Astrocyte of the cerebellum (primary cell): ENCODE data around the gene EML1.

ENCODE experiments used
- DNase-seq: peaks from one replicate; pipeline ENCODE4 v3.0.0-alpha.2; 2011; ENCODE audit warnings: low read depth
- H3K4me3 ChIP-seq: 2 replicates; pipeline ENCODE4 v1.5.1; 2011; ENCODE audit warnings: mild to moderate bottlenecking, low read depth, low read length, moderate library complexity
- in situ Hi-C: cut with HindIII; loops from 2 replicates; pipeline ENCODE4 v1.10.0; 2017; ENCODE audit warnings: low sequenced_read_pairs
- TF ChIP-seq, protein P1 (sequence below): IDR thresholded peaks from 2 replicates; pipeline ENCODE4 v1.5.1; 2012; ENCODE audit warnings: low read length, low read depth, moderate library complexity, mild to moderate bottlenecking; ENCODE audit errors: missing control alignments

The EML1 gene

DNA sequence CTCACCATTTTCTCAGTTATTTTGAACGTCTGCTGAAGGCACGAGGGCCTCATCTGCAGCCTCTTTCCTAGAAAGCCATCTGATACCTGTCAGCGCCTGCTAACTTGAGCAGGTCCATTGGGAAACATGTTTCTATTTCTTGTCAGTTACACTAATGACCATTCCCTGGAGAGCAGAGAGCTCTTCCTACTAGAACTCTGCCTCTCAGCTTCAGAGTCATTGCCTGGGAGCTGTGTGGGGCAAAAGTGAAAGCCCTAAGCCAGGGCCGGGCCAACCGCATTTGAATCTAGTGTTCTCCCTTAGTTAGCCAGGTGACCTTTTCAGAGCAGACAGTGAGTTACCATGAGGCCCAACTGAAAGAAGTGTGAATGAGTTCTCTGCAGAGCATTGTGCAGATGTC lies 135.8 kb downstream of the EML1 start:
- in situ Hi-C loops: no loop called here
- no peak for DNase-seq
- TF ChIP-seq, protein P1, sequence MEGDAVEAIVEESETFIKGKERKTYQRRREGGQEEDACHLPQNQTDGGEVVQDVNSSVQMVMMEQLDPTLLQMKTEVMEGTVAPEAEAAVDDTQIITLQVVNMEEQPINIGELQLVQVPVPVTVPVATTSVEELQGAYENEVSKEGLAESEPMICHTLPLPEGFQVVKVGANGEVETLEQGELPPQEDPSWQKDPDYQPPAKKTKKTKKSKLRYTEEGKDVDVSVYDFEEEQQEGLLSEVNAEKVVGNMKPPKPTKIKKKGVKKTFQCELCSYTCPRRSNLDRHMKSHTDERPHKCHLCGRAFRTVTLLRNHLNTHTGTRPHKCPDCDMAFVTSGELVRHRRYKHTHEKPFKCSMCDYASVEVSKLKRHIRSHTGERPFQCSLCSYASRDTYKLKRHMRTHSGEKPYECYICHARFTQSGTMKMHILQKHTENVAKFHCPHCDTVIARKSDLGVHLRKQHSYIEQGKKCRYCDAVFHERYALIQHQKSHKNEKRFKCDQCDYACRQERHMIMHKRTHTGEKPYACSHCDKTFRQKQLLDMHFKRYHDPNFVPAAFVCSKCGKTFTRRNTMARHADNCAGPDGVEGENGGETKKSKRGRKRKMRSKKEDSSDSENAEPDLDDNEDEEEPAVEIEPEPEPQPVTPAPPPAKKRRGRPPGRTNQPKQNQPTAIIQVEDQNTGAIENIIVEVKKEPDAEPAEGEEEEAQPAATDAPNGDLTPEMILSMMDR: no peak
- no peak overlapping the region for H3K4me3 ChIP-seq

DNA sequence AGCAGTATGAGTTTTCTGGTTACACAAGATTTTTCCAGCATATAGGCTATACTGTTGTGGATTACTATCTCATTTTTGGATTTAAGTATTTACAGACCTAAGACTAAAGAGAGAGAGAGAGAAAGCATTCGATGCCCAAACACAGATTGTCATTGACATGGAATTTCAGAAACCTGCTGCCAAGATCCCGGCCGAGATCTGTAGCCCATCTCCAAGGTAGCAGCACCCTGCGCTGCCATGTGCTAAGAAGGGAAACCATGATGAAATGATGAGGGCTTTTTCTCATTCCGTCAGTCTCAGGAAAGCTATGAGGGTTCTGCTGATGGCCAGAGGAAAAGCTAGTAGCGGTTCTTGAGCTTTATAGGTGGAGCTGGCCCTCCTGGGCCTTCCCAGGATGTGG lies 136.4 kb downstream of the EML1 start:
- DNase-seq: no peak
- no peak overlapping the region for H3K4me3 ChIP-seq
- TF ChIP-seq, protein P1: no peak
- in situ Hi-C loops: no loop called here

DNA sequence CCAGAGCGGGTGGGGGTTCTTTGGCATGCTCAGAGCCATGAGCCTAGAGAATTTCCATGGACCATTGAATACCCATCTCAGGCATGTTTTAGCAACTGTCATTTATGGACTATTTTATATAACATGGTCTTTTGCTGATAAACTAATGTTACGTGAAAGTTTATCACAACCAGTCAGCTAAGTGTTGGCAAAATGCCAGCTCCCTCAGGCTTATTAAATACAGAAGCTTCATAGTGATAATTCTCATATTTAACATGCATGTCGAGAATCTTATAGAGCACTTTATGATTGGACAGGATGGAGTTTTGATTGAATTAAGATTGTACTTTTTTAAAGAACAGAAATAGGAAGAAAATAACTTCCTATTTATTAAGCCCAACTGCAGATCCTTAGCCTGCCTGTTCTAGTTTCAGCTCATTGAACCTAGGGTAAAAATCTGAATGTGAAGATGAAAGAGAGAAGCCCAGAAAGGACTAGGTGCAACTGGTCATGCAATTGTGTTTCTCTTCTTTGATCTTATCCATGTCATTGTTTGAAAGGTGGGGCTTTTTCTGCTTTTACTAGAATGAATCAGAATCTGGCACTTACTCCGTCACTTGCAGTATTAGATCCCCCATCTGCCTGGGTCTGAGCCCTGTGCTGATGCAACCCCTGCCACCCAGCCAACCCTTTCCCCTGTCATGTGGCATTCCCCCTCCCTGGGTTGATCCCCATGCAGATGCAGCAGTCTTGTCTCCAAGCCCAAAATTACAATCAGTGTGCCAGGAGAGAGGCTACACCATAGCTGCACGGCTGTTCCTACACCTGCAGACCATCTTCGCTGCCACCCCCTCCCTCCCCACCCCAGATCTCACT lies 137.4 kb downstream of the EML1 start:
- no peak overlapping the region for H3K4me3 ChIP-seq
- in situ Hi-C loops: no loop called here
- TF ChIP-seq, protein P1: no peak
- no peak for DNase-seq

DNA sequence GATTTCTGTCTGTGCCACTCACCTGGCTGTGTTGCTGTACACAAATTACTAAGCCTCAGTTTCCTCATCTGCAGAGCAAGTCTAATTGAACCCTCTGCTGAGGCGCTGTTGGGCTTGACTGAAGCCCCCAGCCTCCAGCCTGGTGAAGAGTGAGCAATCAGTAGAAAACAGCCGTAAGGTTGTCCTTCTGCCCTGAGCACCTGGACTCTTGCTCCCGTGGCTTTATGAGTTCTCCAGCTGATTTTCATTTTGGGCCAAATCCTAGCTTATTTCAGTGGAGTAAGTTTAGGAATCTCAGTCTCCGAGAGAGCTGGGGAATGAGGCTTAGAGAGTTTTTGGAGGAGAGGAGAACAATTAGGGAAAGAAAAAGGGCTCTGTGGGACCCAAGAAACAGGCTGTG lies 138.1 kb downstream of the EML1 start:
- no peak for DNase-seq
- no peak overlapping the region for H3K4me3 ChIP-seq
- TF ChIP-seq, protein P1: no peak
- in situ Hi-C loops: no loop called here

DNA sequence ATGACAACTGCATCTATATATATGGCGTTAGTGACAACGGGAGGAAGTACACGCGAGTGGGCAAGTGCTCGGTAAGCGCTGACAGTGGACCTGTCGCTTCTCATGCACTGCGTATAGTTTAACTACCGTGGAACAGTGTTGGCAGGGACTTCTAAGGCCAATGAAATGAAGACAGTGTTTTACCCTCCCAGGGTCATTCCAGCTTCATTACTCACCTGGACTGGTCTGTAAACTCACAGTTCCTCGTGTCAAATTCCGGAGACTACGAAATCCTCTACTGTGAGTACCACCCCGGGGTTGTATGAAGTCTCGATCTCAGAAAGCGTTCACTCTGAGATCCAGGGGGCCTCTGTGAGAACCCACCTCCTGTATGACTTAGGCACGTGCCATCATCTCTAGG lies 142.8 kb downstream of the EML1 start:
- TF ChIP-seq, protein P1: no peak
- in situ Hi-C loops: no loop called here
- peak; percentile 50 for DNase-seq
- H3K4me3 ChIP-seq: no peak overlapping the region

DNA sequence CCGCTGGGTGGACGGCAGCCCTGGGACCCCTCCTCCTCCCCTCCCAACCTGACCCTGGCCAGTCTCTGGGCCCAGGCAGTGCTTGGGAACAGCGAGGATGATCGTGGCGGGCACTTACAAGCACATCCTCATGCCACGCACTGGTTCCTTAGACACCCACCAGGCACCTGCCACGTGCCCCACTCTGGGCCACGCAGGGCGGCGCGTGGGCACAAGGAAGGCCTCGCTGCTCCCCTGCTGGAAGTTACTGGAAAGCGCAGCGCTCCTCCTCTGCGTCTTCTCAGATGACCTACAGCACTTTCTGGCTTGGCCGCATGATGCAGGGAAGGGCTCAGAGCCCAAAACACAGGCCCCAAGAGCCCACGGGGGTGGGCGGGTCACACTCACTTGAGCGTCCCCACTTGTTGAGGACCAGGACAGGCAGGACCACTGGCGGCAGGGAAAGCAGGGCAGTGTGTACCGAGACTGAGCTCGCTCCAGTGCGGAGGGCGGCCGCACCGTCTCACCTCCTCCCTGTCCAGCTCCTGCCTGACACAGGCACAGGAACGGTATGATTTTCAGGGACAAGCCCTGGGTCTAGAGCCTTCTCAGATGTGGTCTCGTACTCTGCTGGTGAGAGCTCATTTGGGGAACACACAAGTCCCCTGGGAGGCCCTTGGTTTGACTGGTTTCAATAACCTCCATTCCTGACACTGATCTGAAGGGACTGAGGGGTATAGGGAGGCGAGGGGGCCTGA lies 143.7 kb downstream of the EML1 start:
- in situ Hi-C loops: no loop called here
- TF ChIP-seq, protein P1: no peak
- H3K4me3 ChIP-seq: no peak overlapping the region
- no peak for DNase-seq
